Camera-type eye (tissue), 1 donor: ENCODE results near the gene TXNDC17. TPM values are rescaled to one million over a fixed set of nuclear protein-coding genes. Genes with fewer than 3 reads are reported as not detected.

Experiments
- total RNA-seq: library from RNA; depleted of rRNA; stranded (reverse); fragments of >200 nt; gene quantifications from one replicate; pipeline ENCODE4 v1.2.3, GENCODE V29; 2014

Gene TXNDC17
- total RNA-seq, result 39.1 TPM

GRCh38 chr17:6640536-6641246 lies at the start of gene TXNDC17, which contains the start of gene KIAA0753:
Gene TXNDC17 (plus strand): TSS chr17:6641060. CDS start chr17:6641083, 23 bp downstream.
Gene KIAA0753 (minus strand): TSS chr17:6640711. CDS start chr17:6635103, 5,608 bp downstream.

GRCh38 chr17:6651354-6651918 lies 10.6 kb downstream of the TXNDC17 start, which contains the start of the genes C17orf100 and MED31:
Gene C17orf100 (plus strand): TSS chr17:6651762. CDS start chr17:6651914, 152 bp downstream.
Gene MED31 (minus strand): TSS chr17:6651605. CDS start chr17:6651528, 77 bp downstream.

Other genes with a start within 250 kb of the TXNDC17 start
- 335 TPM for gene AIPL1, start 205.9 kb upstream of the TXNDC17 start, total RNA-seq
- gene PIMREG, start 196.6 kb upstream of the TXNDC17 start, total RNA-seq, result 9.8 TPM
- 5.3 TPM for gene PITPNM3, start 84.5 kb upstream of the TXNDC17 start, total RNA-seq
- 39.4 TPM for gene KIAA0753, start 349 bp upstream of the TXNDC17 start, total RNA-seq
- gene MED31, start 10.5 kb downstream of the TXNDC17 start, total RNA-seq, result 8.6 TPM
- gene C17orf100, start 10.7 kb downstream of the TXNDC17 start, total RNA-seq, result 3.5 TPM
- gene SLC13A5, start 72.3 kb downstream of the TXNDC17 start, total RNA-seq, result 3.6 TPM
- 30.8 TPM for gene XAF1, start 115.0 kb downstream of the TXNDC17 start, total RNA-seq
- gene FBXO39, start 135.2 kb downstream of the TXNDC17 start, total RNA-seq, result 0.22 TPM
- 2.3 TPM for gene TEKT1, start 190.7 kb downstream of the TXNDC17 start, total RNA-seq